Sciatic nerve (tissue), 2 donors: ENCODE data around the gene EHMT1. TPM values are rescaled to one million over a fixed set of nuclear protein-coding genes. Genes with fewer than 3 reads are reported as not detected.
"Not testable (repeated sequence)": the region's sequence is repeated elsewhere in the genome, so short reads cannot be mapped to it uniquely, and the experiment has no call there.

Source experiments
- ATAC-seq: fragments of 200-7000 bp; cut with Tn5 transposase; one replicate; pipeline ENCODE4 v1.9.1; 2020; ENCODE audit warnings: mild to moderate bottlenecking, moderate library complexity
- DNase-seq: peaks from one replicate; pipeline ENCODE4 v3.0.0-alpha.2; 2020; ENCODE audit warnings: low spot score
- intact Hi-C: fragments of 100-400 bp; cut with DNase I; formaldehyde crosslinking; loops from one replicate; pipeline ENCODE4 v1.14.2; 2022
- microRNA-seq: library from miRNA; unstranded; fragments of <30 nt; microRNA quantifications from one replicate; pipeline ENCODE4 v1.2.0, GENCODE V29; 2020
- total RNA-seq: library from RNA; stranded (reverse); fragmentation: NEBNext Ultra II Directional; extraction: Animal tissue kit (Norgen Biotek cat#: 25700); gene quantifications from one replicate; pipeline ENCODE4 v1.2.1, GENCODE V29; 2021
- donor health status: DM: no; HTN: no; CAD: no.
- donor health status: DM: no; HTN: no; CAD: no.

Gene EHMT1
- total RNA-seq, 1 donor from 2014 or later: 104 TPM

DNA sequence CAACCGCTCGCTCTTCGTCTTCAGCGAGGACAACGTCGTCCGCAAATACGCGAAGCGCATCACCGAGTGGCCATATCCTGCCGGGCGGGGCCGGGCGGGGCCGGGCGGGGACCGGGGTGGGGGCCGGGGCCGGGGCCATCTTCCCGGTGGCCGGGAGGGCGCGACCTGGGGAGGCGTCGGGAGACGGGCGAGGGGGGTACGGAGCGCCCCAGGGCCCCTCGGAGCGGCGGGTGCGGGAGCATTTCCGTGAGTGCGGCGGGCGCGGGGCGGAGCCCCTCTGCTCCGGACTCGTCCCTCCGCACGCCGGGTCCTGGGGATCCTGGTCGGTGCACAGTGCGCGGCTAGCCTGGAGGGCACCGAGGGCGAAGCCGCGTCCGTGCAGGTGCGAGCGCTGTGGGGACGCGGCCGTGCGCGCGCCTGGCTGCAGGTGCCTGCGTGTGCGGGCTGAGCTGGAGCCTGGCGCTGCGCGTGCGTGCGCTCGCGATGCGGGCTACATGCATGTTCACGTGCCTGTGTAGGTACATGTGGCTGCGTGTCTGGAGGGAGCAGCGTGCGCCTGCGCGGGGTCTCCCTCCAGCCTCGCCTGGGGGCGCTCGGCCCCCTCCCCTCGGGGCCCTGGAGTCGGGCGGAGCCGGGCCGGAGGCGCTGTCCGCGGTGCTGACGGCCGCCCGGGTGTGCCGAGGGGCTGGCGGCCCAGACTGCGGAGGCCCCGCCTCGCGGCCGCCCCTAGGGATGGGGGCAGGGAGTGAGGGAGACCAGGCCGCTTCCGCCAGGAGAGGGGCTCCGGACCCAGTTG, 259.5 kb downstream of the EHMT1 start:
- DNase-seq: no peak
- ATAC-seq: no peak
- intact Hi-C loops: no loop called here

DNA sequence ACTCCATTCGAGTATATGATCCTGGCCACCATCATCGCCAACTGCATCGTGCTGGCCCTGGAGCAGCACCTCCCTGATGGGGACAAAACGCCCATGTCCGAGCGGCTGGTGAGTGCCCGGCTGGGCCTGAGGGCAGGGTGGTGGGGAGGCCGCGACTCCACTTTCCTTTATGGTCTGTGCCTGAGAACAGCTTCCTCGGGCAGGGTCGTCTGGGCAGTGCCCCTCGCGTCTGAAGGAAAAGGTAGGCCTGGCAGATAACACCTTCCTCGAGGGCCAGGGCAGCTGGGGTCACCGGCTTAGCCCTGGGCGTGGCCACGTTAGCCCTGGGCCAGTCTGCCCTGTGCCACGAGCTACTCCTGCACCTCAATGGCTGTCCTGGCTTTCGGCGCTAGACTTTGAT, 260.2 kb downstream of the EHMT1 start:
- intact Hi-C loops: no loop called here
- no peak for ATAC-seq
- no peak for DNase-seq

DNA sequence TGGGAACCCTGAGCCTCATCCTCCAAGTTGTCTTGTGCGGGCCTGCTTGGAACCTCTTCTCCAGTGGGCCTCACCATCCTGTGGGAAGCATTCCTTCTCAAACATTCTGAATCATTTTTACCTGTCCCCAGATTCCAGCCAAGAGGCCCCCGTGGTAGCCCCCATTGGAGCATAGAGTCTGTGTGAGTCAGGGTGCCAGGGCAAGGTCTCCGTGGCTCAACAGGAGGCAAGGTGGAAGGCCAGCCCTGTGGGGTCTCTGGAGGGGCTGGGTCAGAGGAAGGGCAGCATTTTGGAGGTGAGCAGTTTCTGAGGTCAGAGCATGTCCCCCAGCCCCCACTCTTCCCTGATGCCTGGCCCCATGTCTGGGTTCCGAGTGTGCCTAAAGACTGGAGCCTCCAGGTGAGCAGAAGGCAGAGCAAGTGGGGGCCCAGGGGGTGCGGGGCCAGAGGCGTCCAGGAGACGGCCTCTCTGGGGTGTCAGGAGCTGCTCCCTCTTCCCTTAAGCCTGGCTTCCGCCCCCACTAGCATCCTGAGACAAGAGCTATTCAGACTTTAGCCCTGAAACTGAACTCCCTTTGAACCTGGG, 260.9 kb downstream of the EHMT1 start:
- intact Hi-C loops: no loop called here
- DNase-seq: no peak
- ATAC-seq: no peak

DNA sequence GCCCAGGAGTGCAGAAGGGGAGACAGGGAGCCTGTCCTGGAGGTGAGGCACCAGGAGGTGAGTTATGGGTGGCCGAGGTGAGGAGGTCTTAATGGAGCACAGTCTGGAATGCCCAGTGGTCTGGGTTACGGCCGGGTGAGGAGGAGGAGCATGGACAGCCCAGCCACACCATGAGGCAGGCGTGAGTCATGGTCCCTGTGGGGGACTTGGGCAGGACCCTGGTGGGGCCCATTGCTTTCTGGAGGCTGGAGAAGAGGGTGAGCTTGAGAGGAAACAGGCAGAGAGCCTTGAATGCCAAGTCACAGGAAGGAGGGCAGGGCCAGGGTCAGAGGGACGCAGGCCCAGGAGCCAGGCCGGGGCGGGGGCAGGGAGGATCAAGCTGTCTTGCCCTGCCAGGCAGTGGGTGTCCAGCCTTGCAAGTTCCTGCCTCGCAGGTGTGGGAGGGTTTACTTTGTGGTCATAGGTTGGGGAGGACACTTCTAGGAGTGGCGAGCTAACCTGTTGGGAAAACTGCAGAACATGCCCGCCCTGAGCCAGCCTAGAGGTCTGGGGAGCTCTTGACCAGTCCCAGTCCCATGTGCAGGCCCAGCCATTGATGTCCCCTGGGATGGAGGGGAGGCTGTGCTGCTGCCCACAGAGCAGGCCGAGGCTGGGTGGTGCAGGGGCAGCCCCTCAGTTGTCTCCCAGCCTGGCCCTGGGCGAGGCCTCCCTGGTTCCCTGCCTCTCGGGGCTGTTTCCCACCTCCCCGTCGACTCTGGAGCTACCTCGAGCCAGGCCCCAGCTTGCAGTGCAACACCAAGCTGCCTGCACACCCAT, 261.6 kb downstream of the EHMT1 start:
- ATAC-seq: no peak
- no peak for DNase-seq
- intact Hi-C loops: no loop called here

DNA sequence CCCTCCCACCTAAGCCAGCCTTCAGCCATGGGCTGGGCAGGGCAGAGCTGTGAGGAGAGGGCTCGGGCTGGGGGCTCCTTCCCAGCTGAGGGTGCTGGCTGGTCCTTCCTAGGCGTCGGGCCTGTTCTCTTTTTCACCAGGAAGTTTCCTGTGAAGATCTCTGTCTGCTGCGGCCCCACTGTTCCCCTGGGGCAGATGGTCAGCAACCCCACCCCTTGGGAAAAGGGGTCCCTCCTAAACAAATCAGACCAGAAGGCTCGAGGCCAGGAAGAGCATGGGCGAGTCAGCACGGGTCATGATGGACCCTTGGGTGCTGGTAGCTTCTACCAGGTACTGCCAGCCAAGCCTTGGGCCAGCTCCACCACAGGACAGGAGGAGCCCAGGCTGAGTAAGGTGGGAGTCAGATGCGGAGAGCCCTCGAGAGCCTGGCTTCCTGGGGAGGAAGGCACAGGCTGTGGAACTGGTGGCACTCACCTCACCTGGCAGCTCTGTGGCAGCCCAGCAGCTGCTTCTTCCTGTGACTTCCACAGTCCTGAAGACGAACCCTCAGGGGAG, 262.2 kb downstream of the EHMT1 start:
- ATAC-seq (no peak), DNase-seq (no peak)
- intact Hi-C loops: no loop called here

DNA sequence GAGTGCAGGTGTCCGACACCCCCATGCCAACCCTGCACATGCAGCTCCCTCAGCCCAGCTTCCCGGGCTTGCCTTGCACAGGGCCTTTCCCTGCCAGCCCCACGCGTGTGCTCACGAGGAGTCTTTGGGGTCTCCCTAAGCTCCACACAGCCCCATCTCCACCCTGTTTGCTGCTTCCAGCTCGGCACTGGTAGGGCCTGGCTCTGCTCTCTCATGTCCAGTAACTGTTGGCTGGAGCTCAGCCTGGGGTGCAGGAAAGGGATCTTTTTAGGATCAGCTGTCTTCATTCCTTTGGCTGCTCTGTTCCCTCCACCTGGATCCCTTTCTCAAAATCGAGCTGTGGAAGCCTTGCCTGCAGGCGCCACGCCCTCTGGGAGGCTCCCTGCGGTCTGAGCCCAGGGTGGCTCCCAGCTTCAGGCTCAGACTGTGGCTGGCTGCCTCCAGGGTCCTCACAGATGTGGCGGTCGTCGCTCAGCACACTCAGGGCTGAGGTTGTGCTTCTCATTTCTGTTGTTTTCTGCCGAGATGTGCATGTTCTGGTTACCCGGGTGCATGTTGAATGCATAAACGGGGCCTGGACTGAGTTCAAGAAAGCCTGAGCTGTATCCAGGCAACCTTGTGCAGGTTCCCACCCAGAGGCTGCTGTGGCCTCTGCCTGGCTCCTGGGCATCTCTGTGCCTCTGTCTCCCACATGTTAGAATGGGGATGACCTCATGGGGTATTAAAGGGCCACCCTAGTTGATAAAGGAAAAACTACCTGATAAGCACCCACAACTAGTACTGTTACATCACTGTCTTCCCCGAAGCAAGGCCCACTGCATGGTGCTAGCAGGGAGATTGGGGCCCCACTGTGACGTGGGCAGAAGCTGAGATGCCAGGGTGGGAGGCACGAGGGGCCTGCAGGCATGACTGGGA, 263.0 kb downstream of the EHMT1 start:
- no peak for DNase-seq
- ATAC-seq: no peak
- intact Hi-C loops: no loop called here

DNA sequence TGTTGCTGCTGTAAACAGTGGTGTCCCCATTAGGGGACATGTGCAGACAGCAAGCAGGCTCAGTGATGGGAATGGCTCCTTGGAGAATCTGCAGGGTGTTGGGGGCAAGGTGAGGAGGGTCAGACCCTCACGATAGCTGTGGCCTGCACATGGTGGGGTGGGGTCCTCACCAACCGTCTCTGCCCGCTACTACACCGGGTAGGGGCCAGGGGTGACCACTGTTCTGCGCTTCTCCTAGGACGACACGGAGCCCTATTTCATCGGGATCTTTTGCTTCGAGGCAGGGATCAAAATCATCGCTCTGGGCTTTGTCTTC, 263.7 kb downstream of the EHMT1 start:
- DNase-seq: no peak
- intact Hi-C loops: no loop called here
- no peak for ATAC-seq

DNA sequence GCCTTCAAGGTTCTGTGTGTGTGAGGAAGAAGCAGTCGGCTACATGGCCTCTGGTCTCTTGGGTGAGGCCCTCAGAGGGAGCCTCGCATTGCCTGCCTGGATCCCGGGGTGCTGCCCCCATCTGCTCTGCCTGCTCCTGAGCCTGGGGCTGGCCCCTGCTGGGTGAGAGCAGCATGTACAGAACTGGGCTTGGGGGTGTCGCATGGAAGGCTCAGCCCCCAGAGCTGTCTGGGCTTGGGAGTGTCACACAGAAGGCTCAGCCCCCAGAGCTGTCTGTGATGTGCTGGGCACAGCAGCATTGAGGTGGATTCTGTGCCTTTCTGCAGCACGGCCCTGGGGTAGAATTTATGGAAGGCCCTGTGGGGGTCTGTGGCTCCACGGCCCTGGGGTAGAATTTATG, 265.2 kb downstream of the EHMT1 start:
- intact Hi-C loops, ATAC-seq, DNase-seq: not testable (repeated sequence)

DNA sequence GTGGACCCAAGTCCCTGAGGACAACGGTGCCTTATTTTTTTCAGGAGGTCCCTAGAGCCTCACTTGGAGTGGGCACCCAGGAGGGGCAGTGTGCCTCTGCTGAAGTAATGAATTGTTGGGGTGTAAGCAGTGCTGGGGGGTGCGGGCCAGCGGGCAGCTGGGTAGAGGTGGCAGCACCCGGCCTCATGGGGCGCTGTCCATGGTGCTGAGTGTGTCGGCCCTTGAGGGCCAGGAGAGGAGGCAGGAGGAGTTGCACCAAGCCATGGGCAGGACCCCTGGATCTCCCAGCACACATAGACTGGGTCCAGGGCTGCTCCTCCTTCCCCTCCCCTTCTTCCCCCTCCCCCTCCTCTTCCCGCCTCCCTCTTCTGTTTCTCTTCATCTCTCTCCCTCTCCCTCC, 265.7 kb downstream of the EHMT1 start:
- DNase-seq, ATAC-seq, intact Hi-C loops: not testable (repeated sequence)

DNA sequence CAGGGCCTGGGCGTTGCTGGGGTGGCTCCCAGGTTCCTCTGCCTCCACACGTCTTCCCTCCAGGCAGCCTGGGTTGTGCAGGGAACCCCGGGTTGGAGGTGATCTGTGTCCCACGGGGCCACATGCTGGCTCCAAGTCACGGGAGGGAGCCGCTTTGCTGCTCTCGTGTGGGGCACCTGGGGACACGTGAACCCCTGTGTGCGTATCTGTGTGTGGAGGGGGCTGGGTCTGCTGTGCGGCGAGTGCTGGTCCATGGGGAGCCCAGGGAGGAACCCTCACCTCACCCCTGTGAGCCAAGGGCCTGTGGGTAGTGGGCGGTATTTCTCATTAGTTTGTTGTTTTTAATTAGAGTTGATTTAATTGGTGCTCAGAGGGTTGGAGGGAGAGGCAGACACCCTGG, 266.3 kb downstream of the EHMT1 start:
- DNase-seq, ATAC-seq, intact Hi-C loops: not testable (repeated sequence)

Small RNA genes lying within 50 kb of the gene (microRNA-seq; reads per million reads assigned to microRNA genes)
- not detected for gene MIR602

Other genes starting within 250 kb of the EHMT1 start
- 48.1 TPM for gene EXD3, start 195.8 kb upstream of the EHMT1 start, total RNA-seq
- 7.4 TPM for gene NOXA1, start 195.6 kb upstream of the EHMT1 start, total RNA-seq
- not detected for gene ENTPD8, start 177.6 kb upstream of the EHMT1 start, total RNA-seq
- 50.4 TPM for gene NSMF, start 159.7 kb upstream of the EHMT1 start, total RNA-seq
- gene PNPLA7, start 68.6 kb upstream of the EHMT1 start, total RNA-seq: 18.3 TPM
- gene MRPL41, start 67.1 kb upstream of the EHMT1 start, total RNA-seq: 61.1 TPM
- gene DPH7, start 40.1 kb upstream of the EHMT1 start, total RNA-seq: 33.1 TPM
- gene ZMYND19, start 28.5 kb upstream of the EHMT1 start, total RNA-seq: 15.6 TPM
- gene ARRDC1, start 13.3 kb upstream of the EHMT1 start, total RNA-seq: 30.6 TPM